ENCODE measurements around the gene PRRT1B. TPM values are rescaled to one million over a fixed set of nuclear protein-coding genes. Genes with fewer than 3 reads are reported as not detected.
"Not testable (repeated sequence)": the region's sequence is repeated elsewhere in the genome, so short reads cannot be mapped to it uniquely, and the experiment has no call there.

PRRT1B gene
- total and polyA plus RNA-seq, 9 donors: 0.61 to 4.1 TPM; not detected in 7

GRCh38 chr9:131539223-131539923 is 6.0 kb upstream of the PRRT1B start:
- no peak overlapping the region for H3K4me3 ChIP-seq
- no peak overlapping the region for H3K27ac ChIP-seq
- no peaks in the 10 kb centered on the region for H3K27me3 ChIP-seq
- TF ChIP-seq POLR2A (IDR thresholded peaks at IDR 0.05): no peak
- TF ChIP-seq, protein P1, sequence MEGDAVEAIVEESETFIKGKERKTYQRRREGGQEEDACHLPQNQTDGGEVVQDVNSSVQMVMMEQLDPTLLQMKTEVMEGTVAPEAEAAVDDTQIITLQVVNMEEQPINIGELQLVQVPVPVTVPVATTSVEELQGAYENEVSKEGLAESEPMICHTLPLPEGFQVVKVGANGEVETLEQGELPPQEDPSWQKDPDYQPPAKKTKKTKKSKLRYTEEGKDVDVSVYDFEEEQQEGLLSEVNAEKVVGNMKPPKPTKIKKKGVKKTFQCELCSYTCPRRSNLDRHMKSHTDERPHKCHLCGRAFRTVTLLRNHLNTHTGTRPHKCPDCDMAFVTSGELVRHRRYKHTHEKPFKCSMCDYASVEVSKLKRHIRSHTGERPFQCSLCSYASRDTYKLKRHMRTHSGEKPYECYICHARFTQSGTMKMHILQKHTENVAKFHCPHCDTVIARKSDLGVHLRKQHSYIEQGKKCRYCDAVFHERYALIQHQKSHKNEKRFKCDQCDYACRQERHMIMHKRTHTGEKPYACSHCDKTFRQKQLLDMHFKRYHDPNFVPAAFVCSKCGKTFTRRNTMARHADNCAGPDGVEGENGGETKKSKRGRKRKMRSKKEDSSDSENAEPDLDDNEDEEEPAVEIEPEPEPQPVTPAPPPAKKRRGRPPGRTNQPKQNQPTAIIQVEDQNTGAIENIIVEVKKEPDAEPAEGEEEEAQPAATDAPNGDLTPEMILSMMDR (IDR thresholded peaks at IDR 0.05): no peak
- no peak for TF ChIP-seq EP300 (IDR thresholded peaks at IDR 0.05)
- peaks cover 3 to 5% of the 10 kb centered on the region in 2 donors for H3K9me3 ChIP-seq
- WGBS, 3 donors: 87 to 93% (median 90%) methylated on average over 7 of the region's 7 CpGs
- intact Hi-C loops (cut with DNase I): loop anchor here in 1 of 4 donors (10.0 kb wide), 1 partner anchor 195 kb away; no protein-coding TSS in a partner anchor
- H3K4me1 ChIP-seq (ENCODE audit: insufficient read depth): no peaks in the 10 kb centered on the region
- no peaks in the 10 kb centered on the region for H3K36me3 ChIP-seq
- DNase-seq: no peak

DNA sequence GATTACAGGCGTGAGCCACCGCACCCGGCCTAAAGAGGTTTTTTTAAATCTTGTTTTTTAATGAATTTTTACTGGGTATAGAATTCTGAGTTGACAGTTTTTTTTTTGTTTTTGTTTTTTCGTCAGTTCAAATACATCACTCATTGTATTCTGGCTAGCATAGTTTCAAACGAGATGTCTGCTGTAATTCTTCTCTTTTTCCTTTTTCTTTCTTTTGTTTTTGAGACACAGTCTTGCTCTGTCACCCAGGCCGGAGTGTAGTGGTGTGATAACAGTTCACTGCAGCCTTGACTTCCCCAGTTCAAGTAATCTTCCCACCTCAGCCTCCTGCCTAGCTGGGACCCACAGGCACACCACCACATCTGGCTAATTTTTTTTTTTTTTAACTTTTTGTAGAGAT is 2.2 kb upstream of the PRRT1B start:
- H3K36me3 ChIP-seq: no peaks in the 10 kb centered on the region
- no peak for DNase-seq
- 85 to 91% (median 87%) methylated on average over 6 of the region's 6 CpGs for WGBS, 3 donors
- no peak overlapping the region for H3K27ac ChIP-seq
- no peaks in the 10 kb centered on the region for H3K27me3 ChIP-seq
- no peak for TF ChIP-seq POLR2A (IDR thresholded peaks at IDR 0.05)
- TF ChIP-seq EP300 (IDR thresholded peaks at IDR 0.05): no peak
- TF ChIP-seq, protein P1 (IDR thresholded peaks at IDR 0.05): no peak
- peaks cover 3 to 10% of the 10 kb centered on the region in 2 donors for H3K9me3 ChIP-seq
- no peak overlapping the region for H3K4me3 ChIP-seq
- intact Hi-C loops (cut with DNase I): no loop called here
- H3K4me1 ChIP-seq (ENCODE audit: insufficient read depth): peaks cover 3% of the 10 kb centered on the region

GRCh38 chr9:131545786-131546335 is 538 bp downstream of the PRRT1B start:
- H3K9me3 ChIP-seq: peaks cover 3 to 10% of the 10 kb centered on the region in 2 donors
- H3K27me3 ChIP-seq: no peaks in the 10 kb centered on the region
- no peak overlapping the region for H3K27ac ChIP-seq
- intact Hi-C loops (cut with DNase I): no loop called here
- TF ChIP-seq EP300 (IDR thresholded peaks at IDR 0.05) (no peak), POLR2A (IDR thresholded peaks at IDR 0.05) (no peak)
- TF ChIP-seq, protein P1 (IDR thresholded peaks at IDR 0.05): no peak
- no peaks in the 10 kb centered on the region for H3K36me3 ChIP-seq
- WGBS, 3 donors: 2 to 5% (median 2%) methylated on average over 26 to 30 of the region's 30 CpGs
- no peak for DNase-seq
- no peak overlapping the region for H3K4me3 ChIP-seq
- peaks cover 3% of the 10 kb centered on the region for H3K4me1 ChIP-seq (ENCODE audit: insufficient read depth)

GRCh38 chr9:131546336-131547084 is 1.2 kb downstream of the PRRT1B start:
- Histone ChIP-seq H3K4me3 (no peak overlapping the region), H3K27me3 (no peaks in the 10 kb centered on the region), H3K27ac (no peak overlapping the region), H3K36me3 (no peaks in the 10 kb centered on the region), H3K4me1 (ENCODE audit: insufficient read depth) (peaks cover 3% of the 10 kb centered on the region), H3K9me3 (peaks cover 3 to 10% of the 10 kb centered on the region in 2 donors)
- intact Hi-C loops (cut with DNase I): no loop called here
- DNase-seq: no peak
- 1 to 3% (median 2%) methylated on average over 34 to 49 of the region's 49 CpGs for WGBS, 3 donors
- TF ChIP-seq EP300 (IDR thresholded peaks at IDR 0.05): no peak
- TF ChIP-seq, protein P1 (IDR thresholded peaks at IDR 0.05): no peak
- TF ChIP-seq POLR2A (IDR thresholded peaks at IDR 0.05): no peak

DNA sequence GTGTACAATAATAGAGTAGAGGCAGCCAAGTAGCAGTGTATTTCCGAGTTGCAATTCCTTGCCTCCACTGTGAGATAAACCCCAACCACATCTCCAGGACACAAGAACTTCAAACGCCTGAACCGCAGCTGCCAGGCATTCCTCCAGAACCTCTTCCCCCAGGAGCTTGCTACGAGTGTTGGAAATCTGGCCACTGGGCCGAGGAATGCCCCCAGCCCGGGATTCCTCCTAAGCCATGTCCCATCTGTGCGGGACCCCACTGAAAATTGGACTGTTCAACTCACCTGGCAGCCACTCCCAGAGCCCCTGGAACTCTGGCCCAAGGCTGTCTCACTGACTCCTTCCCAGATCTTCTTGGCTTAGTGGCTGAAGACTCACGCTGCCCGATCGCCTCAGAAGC is 3.9 kb downstream of the PRRT1B start:
- H3K36me3 ChIP-seq; H3K4me1 ChIP-seq (ENCODE audit: insufficient read depth); H3K4me3 ChIP-seq; H3K27me3 ChIP-seq; H3K27ac ChIP-seq; DNase-seq; H3K9me3 ChIP-seq; intact Hi-C loops (cut with DNase I): not testable (repeated sequence)
- 85 to 91% (median 88%) methylated on average over 10 of the region's 10 CpGs for WGBS, 3 donors

- H3K9me3 ChIP-seq; H3K4me1 ChIP-seq (ENCODE audit: insufficient read depth); intact Hi-C loops (cut with DNase I); H3K27me3 ChIP-seq; H3K27ac ChIP-seq; H3K4me3 ChIP-seq; H3K36me3 ChIP-seq: not testable (repeated sequence)
- 7 to 23% (median 17%) methylated on average over 8 of the region's 8 CpGs for WGBS, 3 donors
- DNase-seq: peak in 3 of 5 donors; percentile 40 to 62 (median 54)
Observed at GRCh38 chr9:131550465-131550864, 5.1 kb downstream of the PRRT1B start.
